Suprapubic skin (tissue), 4 donors: ENCODE measurements around the gene MUC2. TPM values are rescaled to one million over a fixed set of nuclear protein-coding genes. Genes with fewer than 3 reads are reported as not detected.
A peak's percentile ranks its signal among the peaks of the same experiment; 100 is the strongest.

Experiments
- DNase-seq, 2 donors: peaks; one replicate each; pipeline ENCODE4 v3.0.0-alpha.2; 2019; ENCODE audit warnings: low spot score in 2 of 2
- H3K27ac ChIP-seq: fragments of 200-600 bp; sonication (generic); one replicate; pipeline ENCODE4 v1.5.1; 2019
- H3K27me3 ChIP-seq: fragments of 200-600 bp; sonication (generic); one replicate; pipeline ENCODE4 v1.5.1; 2019
- H3K36me3 ChIP-seq: fragments of 200-600 bp; sonication (generic); one replicate; pipeline ENCODE4 v1.5.1; 2019
- H3K4me1 ChIP-seq: fragments of 200-600 bp; sonication (generic); one replicate; pipeline ENCODE4 v1.5.1; 2019
- H3K4me3 ChIP-seq: fragments of 200-600 bp; sonication (generic); one replicate; pipeline ENCODE4 v1.5.1; 2019; ENCODE audit warnings: mild to moderate bottlenecking
- H3K9me3 ChIP-seq: fragments of 200-600 bp; sonication (generic); one replicate; pipeline ENCODE4 v1.5.1; 2019
- CTCF ChIP-seq, 2 donors: fragments of 200-600 bp in 1 of 2; fragments of 450-650 bp in 1 of 2; sonication (generic) in 1 of 2; IDR thresholded peaks; one replicate each; pipeline ENCODE4 v1.5.1; 2016 to 2019; ENCODE audit warnings: antibody characterized with exemption in 2 of 2, mild to moderate bottlenecking in 1 of 2, moderate library complexity in 1 of 2
- EP300 ChIP-seq: sonication (generic); formaldehyde crosslinking; IDR thresholded peaks from one replicate; pipeline ENCODE4 v1.6.1; 2017; ENCODE audit warnings: antibody characterized with exemption
- POLR2A ChIP-seq, 2 donors: fragments of 450-650 bp; IDR thresholded peaks; one replicate each; pipeline ENCODE4 v1.6.1; 2017; ENCODE audit warnings: antibody characterized with exemption in 2 of 2, mild to moderate bottlenecking in 2 of 2, moderate library complexity in 2 of 2
- POLR2AphosphoS5 ChIP-seq, 3 donors: sonication (generic); formaldehyde crosslinking; IDR thresholded peaks; one replicate each; pipeline ENCODE4 v1.6.1; 2017; ENCODE audit warnings: antibody characterized with exemption in 3 of 3
- WGBS: methylation state at CpG from one replicate; pipeline ENCODE4 v1.1.5; 2018; 5-methylcytosine and 5-hydroxymethylcytosine counted together
- total RNA-seq, 4 donors: library from RNA; depleted of rRNA; stranded (reverse); fragments of >200 nt; gene quantifications; one replicate each; pipeline ENCODE4 v1.1.0, GENCODE V29; 2016

The MUC2 gene
- total RNA-seq, 4 donors from 2014 or later: 0.05 to 0.17 (median 0.12) TPM

- H3K4me3 ChIP-seq: no peak overlapping the region
- no peaks in the 10 kb centered on the region for H3K9me3 ChIP-seq
- H3K4me1 ChIP-seq: peaks cover 20% of the 10 kb centered on the region
- no peak for TF ChIP-seq POLR2A (IDR thresholded peaks at IDR 0.05)
- no peak for TF ChIP-seq EP300
- no peak for TF ChIP-seq CTCF (IDR thresholded peaks at IDR 0.05)
- TF ChIP-seq POLR2AphosphoS5 (IDR thresholded peaks at IDR 0.05): no peak
- H3K36me3 ChIP-seq: no peaks in the 10 kb centered on the region
- H3K27me3 ChIP-seq: peaks cover 31% of the 10 kb centered on the region
- no peak overlapping the region for H3K27ac ChIP-seq
- DNase-seq: peak; percentile 63 to 78
- 25% methylated on average over 9 of the region's 18 CpGs for WGBS
Measured at GRCh38 chr11:1072116-1072820, 2.4 kb upstream of the MUC2 start.

GRCh38 chr11:1072821-1073231 is 1.8 kb upstream of the MUC2 start:
- 92% methylated on average over 6 of the region's 9 CpGs for WGBS
- H3K9me3 ChIP-seq: no peaks in the 10 kb centered on the region
- no peaks in the 10 kb centered on the region for H3K36me3 ChIP-seq
- no peak overlapping the region for H3K27ac ChIP-seq
- no peak overlapping the region for H3K4me3 ChIP-seq
- TF ChIP-seq POLR2A (IDR thresholded peaks at IDR 0.05): no peak
- no peak for TF ChIP-seq EP300
- TF ChIP-seq POLR2AphosphoS5 (IDR thresholded peaks at IDR 0.05): no peak
- peaks cover 31% of the 10 kb centered on the region for H3K27me3 ChIP-seq
- peaks cover 20% of the 10 kb centered on the region for H3K4me1 ChIP-seq
- DNase-seq: peak in 1 of 2 donors; percentile 70

- Histone ChIP-seq H3K4me1 (peaks cover 20% of the 10 kb centered on the region), H3K36me3 (no peaks in the 10 kb centered on the region), H3K27me3 (peaks cover 29% of the 10 kb centered on the region), H3K9me3 (no peaks in the 10 kb centered on the region), H3K4me3 (no peak overlapping the region), H3K27ac (no peak overlapping the region)
- WGBS: no CpG with 5 or more reads among the region's 13 CpGs
- peak; percentile 74 to 80 for DNase-seq
- TF ChIP-seq POLR2A (IDR thresholded peaks at IDR 0.05) (no peak), EP300 (no peak), CTCF (IDR thresholded peaks at IDR 0.05) (no peak), POLR2AphosphoS5 (IDR thresholded peaks at IDR 0.05) (no peak)
Measured at GRCh38 chr11:1073261-1073724, 1.4 kb upstream of the MUC2 start.

- Histone ChIP-seq H3K4me1 (peaks cover 20% of the 10 kb centered on the region), H3K4me3 (no peak overlapping the region), H3K36me3 (no peaks in the 10 kb centered on the region), H3K27ac (no peak overlapping the region), H3K9me3 (no peaks in the 10 kb centered on the region), H3K27me3 (peaks cover 28% of the 10 kb centered on the region)
- TF ChIP-seq CTCF (IDR thresholded peaks at IDR 0.05) (no peak), POLR2A (IDR thresholded peaks at IDR 0.05) (no peak), POLR2AphosphoS5 (IDR thresholded peaks at IDR 0.05) (no peak), EP300 (no peak)
- no CpG with 5 or more reads among the region's 11 CpGs for WGBS
- DNase-seq: no peak
Measured at GRCh38 chr11:1073851-1074243, 827 bp upstream of the MUC2 start.

- Histone ChIP-seq H3K36me3 (no peaks in the 10 kb centered on the region), H3K9me3 (no peaks in the 10 kb centered on the region), H3K27ac (no peak overlapping the region), H3K27me3 (peaks cover 28% of the 10 kb centered on the region), H3K4me1 (peaks cover 20% of the 10 kb centered on the region), H3K4me3 (no peak overlapping the region)
- peak in 1 of 2 donors; percentile 72 for DNase-seq
- 87% methylated on average over 21 of the region's 28 CpGs for WGBS
- TF ChIP-seq EP300 (no peak), POLR2AphosphoS5 (IDR thresholded peaks at IDR 0.05) (no peak), CTCF (IDR thresholded peaks at IDR 0.05) (no peak), POLR2A (IDR thresholded peaks at IDR 0.05) (no peak)
Measured at GRCh38 chr11:1075341-1075911, 752 bp downstream of the MUC2 start.
